Cardiac septum (tissue), 1 donor: ENCODE data around the gene TPRG1. TPM values are rescaled to one million over a fixed set of nuclear protein-coding genes. Genes with fewer than 3 reads are reported as not detected.
"Not testable (repeated sequence)": the region's sequence is repeated elsewhere in the genome, so short reads cannot be mapped to it uniquely, and the experiment has no call there.

Experiments used
- DNase-seq: peaks from one replicate; pipeline ENCODE4 v3.0.0-alpha.2; 2020; ENCODE audit warnings: low spot score
- intact Hi-C: fragments of 100-400 bp; cut with DNase I; formaldehyde crosslinking; loops from one replicate; pipeline ENCODE4 v1.14.0; 2022
- total RNA-seq: library from RNA; stranded (reverse); fragmentation: NEBNext Ultra II Directional; extraction: Animal tissue kit (Norgen Biotek cat#: 25700); gene quantifications from one replicate; pipeline ENCODE4 v1.2.1, GENCODE V29; 2021
- donor health status: DM: no; HTN: no; CAD: no.

TPRG1 gene
- total RNA-seq, 1 donor from 2014 or later: 2.2 TPM

GRCh38 chr3:189298469-189299375 is 127.0 kb downstream of the TPRG1 start:
- intact Hi-C loops: no loop called here
- DNase-seq: no peak

GRCh38 chr3:189300345-189300744 is 128.6 kb downstream of the TPRG1 start:
- intact Hi-C loops: no loop called here
- DNase-seq: no peak

- intact Hi-C loops: no loop called here
Observed at GRCh38 chr3:189301479-189301878, 129.7 kb downstream of the TPRG1 start.

GRCh38 chr3:189303584-189303983 is 131.8 kb downstream of the TPRG1 start:
- DNase-seq: no peak
- intact Hi-C loops: no loop called here

More at GRCh38 chr3:189301479-189301878, 129.7 kb downstream of the TPRG1 start:
- DNase-seq: no peak

GRCh38 chr3:189304465-189305351 is 132.9 kb downstream of the TPRG1 start:
- intact Hi-C loops: no loop called here
- DNase-seq: no peak

- intact Hi-C loops: no loop called here
- DNase-seq: no peak
Observed at GRCh38 chr3:189305412-189305811, 133.6 kb downstream of the TPRG1 start.

- intact Hi-C loops: no loop called here
- DNase-seq: no peak
Observed at GRCh38 chr3:189307963-189308362, 136.2 kb downstream of the TPRG1 start.

GRCh38 chr3:189308608-189309007 is 136.8 kb downstream of the TPRG1 start:
- DNase-seq: no peak
- intact Hi-C loops: no loop called here

- DNase-seq: no peak
- intact Hi-C loops: no loop called here
Observed at GRCh38 chr3:189309400-189309975, 137.7 kb downstream of the TPRG1 start.

GRCh38 chr3:189311521-189311920 is 139.8 kb downstream of the TPRG1 start:
- no peak for DNase-seq
- intact Hi-C loops: no loop called here

GRCh38 chr3:189312866-189313265 is 141.1 kb downstream of the TPRG1 start:
- DNase-seq: no peak
- intact Hi-C loops: no loop called here

GRCh38 chr3:189316296-189317019 is 144.7 kb downstream of the TPRG1 start:
- no peak for DNase-seq
- intact Hi-C loops: no loop called here

- intact Hi-C loops: no loop called here
- DNase-seq: no peak
Observed at GRCh38 chr3:189317911-189318310, 146.1 kb downstream of the TPRG1 start.

GRCh38 chr3:189320511-189320910 is 148.7 kb downstream of the TPRG1 start:
- DNase-seq: no peak
- intact Hi-C loops: no loop called here

- intact Hi-C loops: no loop called here
- DNase-seq: no peak
Observed at GRCh38 chr3:189322339-189322738, 150.6 kb downstream of the TPRG1 start.

- intact Hi-C loops: no loop called here
- DNase-seq: no peak
Observed at GRCh38 chr3:189324538-189325138, 152.9 kb downstream of the TPRG1 start.

GRCh38 chr3:189325454-189325853 is 153.7 kb downstream of the TPRG1 start:
- no peak for DNase-seq
- intact Hi-C loops: no loop called here

GRCh38 chr3:189329630-189330029 is 157.9 kb downstream of the TPRG1 start:
- DNase-seq, intact Hi-C loops: not testable (repeated sequence)

- no peak for DNase-seq
- intact Hi-C loops: no loop called here
Observed at GRCh38 chr3:189330066-189330465, 158.3 kb downstream of the TPRG1 start.
